Cortex of kidney (tissue), 1 donor: ENCODE results near the gene CAMSAP2.

Experiments
- DNase-seq: peaks from one replicate; lab custom pipeline; 2025; lab: John Stamatoyannopoulos, UW

The CAMSAP2 gene

GRCh38 chr1:200885623-200886402 lies 147.1 kb downstream of the CAMSAP2 start:
- DNase-seq, result no peak

GRCh38 chr1:200886594-200886993 lies 147.9 kb downstream of the CAMSAP2 start:
- DNase-seq, result no peak

GRCh38 chr1:200887036-200887435 lies 148.3 kb downstream of the CAMSAP2 start:
- DNase-seq, result no peak

DNA sequence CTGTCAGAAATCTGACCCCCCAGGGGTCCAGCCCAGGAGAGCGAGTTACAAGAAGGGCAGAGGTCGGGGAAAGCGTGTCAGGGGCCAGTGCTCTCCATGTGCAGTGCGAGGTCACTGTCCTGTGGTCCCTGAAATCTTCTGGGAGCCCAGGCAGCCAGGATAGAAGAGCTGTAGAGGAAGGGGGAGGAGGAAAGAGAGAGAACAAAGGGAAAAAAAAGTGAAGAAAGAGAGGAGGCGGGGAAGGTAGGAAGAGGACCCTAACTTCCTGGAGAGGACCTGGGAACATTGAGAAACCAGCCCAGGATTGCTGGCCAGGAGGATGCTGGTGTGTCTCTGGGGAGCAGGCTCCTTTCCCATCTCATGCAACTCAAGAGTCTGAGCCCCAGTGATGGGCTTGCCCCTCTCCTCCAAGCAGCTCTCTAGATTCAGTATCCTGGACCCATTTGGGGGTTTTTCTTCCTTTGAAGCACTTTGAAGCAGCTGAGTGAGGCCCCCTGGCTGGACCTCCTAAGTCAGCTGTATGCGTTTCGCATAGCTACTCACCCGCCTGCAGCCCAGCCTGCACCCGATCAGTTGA lies 149.2 kb downstream of the CAMSAP2 start:
- no peak for DNase-seq

- DNase-seq, result no peak
These were observed 149.7 kb downstream of the CAMSAP2 start for GRCh38 chr1:200888349-200888838.

- DNase-seq, result no peak
These were observed 150.9 kb downstream of the CAMSAP2 start for GRCh38 chr1:200889571-200889970.

- no peak for DNase-seq
These were observed 151.3 kb downstream of the CAMSAP2 start for GRCh38 chr1:200890027-200890426.

DNA sequence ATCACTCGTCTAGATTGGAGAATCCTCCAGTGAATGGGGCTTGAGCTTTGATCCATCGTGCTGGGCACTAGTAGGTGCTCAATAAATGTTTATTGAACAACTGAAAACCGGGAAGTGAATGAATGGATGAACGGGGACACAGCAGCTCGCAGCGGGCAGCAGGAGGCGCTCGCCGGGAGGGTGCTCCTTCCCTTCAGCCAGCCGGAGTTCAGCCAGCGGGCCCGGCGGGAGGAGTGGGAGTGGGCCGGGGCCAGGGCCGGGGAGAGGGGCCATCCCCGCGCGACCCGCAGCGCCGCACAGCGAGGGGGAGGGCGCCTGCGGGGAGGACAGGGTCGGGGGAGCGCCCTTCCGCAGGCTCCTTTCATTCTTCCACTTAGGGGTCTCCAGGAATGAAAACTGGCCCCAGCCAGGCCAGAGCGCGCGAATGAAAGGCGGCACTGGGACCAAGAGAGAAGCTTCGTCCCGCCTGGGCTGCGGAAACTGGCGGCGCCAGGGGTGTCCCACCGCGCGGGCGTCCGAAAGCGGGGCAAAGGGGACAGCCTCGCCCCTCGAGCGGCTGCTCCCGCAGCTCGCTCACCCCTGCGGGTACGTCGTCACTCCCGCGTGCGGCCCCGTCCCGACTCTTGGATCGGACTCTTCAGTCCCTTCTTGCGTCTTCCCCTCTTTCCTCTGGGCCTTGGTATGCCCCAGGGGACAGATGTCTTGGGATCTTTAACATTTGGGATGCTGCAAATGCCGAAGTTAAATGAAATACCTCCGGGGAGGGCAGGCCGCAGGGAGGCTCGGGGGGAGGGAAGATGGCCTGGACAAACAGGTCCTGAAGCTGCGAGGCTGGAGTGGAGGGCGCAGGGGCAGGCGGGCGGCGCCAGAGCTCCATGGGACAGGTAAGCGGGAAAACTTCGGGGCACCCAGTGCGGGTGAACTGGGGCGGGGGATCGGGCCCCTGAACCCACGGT lies 152.4 kb downstream of the CAMSAP2 start:
- no peak for DNase-seq

DNA sequence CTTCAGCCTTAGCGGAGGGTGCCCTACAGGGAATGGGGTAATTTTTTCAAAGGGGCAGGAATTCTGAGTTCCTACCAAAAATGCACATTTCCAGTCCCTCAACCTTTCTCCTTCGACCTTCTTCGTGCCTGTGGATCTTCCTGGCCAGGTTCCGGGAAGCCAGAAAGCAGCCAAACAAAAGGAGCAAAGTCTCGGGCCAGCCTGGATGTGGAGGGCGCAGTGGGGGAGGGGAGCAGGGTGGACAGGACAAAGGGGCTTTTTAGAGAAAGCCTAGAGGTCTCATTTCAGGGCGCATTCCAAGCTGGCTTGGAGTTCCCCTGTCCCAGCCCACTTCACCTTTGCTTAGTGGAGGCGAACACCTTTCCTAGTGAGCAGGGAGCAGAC lies 153.1 kb downstream of the CAMSAP2 start:
- DNase-seq, result no peak

GRCh38 chr1:200892546-200892945 lies 153.9 kb downstream of the CAMSAP2 start:
- no peak for DNase-seq

GRCh38 chr1:200892958-200893357 lies 154.3 kb downstream of the CAMSAP2 start:
- no peak for DNase-seq

DNA sequence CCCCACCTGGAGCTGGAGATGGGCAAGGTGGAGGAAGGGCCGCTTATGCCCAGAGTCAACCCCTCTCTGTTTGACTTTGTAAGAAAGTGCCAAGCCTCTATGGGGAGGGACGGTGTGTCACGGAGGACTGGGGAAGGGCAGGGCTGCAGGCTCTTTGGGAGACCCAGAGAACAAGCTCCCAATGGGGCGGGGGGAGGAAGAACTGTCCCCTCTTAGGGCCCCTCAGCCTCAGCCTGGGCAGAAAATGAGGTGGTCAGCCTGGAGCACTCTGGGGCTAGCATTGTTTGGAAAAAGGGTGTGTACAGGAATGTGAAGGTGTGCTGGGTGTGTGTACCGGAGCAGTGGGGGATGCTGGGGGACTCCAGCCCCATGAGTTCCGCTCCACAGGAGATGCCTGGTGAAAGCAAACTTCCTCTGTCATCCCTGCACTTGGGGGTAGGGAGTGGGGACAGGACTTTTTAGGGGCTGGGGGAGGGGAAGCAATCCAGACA lies 154.8 kb downstream of the CAMSAP2 start:
- DNase-seq, result no peak

- DNase-seq, result no peak
These were observed 156.2 kb downstream of the CAMSAP2 start, which contains the start of gene INAVA for GRCh38 chr1:200894712-200895442. Gene INAVA (plus strand): TSS chr1:200894900. CDS start chr1:200898401, 3,501 bp downstream.

DNA sequence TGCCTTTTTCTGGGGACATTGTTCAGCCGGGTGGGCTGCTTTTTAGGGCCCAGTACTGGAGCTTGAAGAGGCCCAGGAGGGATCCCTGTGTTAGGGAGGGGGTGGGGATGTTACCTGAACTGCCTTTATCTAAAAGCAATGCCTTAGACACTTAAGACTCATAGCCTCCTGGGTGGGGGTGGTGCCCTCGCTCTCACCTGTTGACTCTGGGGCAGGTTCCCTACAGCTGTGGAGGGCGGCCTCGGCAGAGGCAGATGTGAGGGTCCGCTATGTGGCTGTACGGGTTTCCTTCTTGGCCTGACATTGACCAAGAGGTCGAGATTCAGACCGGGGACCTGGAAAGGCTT lies 156.7 kb downstream of the CAMSAP2 start:
- DNase-seq, result no peak

- DNase-seq, result no peak
These were observed 157.3 kb downstream of the CAMSAP2 start for GRCh38 chr1:200895801-200896530.

- no peak for DNase-seq
These were observed 158.0 kb downstream of the CAMSAP2 start for GRCh38 chr1:200896531-200897196.

- no peak for DNase-seq
These were observed 158.6 kb downstream of the CAMSAP2 start for GRCh38 chr1:200897259-200897658.

GRCh38 chr1:200899015-200899386 lies 160.3 kb downstream of the CAMSAP2 start:
- DNase-seq, result no peak

DNA sequence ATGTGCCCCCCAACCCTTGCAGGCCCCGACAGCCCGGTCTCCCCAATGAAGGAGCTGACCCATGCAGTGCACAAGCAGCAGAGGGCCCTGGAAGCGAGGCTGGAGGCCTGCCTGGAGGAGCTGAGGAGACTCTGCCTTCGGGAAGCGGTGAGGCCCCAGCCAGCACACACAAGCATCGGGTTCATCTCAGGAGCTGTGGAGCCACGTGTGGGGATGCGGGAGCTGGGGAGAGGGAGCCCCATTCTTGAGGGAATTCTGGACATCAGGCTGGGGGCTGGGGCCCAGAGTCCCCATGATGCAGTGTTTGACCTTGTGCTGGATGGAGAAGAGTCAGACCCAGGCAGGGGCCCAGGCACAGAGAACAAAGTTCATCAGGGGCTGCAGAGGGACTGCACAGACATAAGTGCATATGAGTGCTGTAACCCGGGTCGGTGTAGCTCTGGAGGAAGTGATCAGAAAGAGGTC lies 160.8 kb downstream of the CAMSAP2 start:
- no peak for DNase-seq
